Activated CD8-positive, alpha-beta memory T cell treated with anti-CD3 and anti-CD28 coated beads for 36 hours (primary cell): ENCODE data around the gene GRIFIN. TPM values are rescaled to one million over a fixed set of nuclear protein-coding genes. Genes with fewer than 3 reads are reported as not detected.

Source experiments
- CTCF ChIA-PET: fragments of 350-600 bp; sonication (Branson Sonifier 250); formaldehyde crosslinking; loops from one replicate; lab custom pipeline; 2021; ENCODE audit warnings: antibody characterized with exemption; lab: Charles Lee
- POLR2A ChIA-PET: fragments of 350-600 bp; sonication (Branson Sonifier 250); formaldehyde crosslinking; loops from one replicate; lab custom pipeline; 2021; ENCODE audit warnings: antibody characterized with exemption; lab: Charles Lee
- total RNA-seq, 2 experiments: library from RNA; stranded (reverse); gene quantifications; one replicate each; pipeline ENCODE4 v1.2.3, GENCODE V29; 2021

GRIFIN gene
- total RNA-seq, 2 experiments from 2014 or later: not detected

DNA sequence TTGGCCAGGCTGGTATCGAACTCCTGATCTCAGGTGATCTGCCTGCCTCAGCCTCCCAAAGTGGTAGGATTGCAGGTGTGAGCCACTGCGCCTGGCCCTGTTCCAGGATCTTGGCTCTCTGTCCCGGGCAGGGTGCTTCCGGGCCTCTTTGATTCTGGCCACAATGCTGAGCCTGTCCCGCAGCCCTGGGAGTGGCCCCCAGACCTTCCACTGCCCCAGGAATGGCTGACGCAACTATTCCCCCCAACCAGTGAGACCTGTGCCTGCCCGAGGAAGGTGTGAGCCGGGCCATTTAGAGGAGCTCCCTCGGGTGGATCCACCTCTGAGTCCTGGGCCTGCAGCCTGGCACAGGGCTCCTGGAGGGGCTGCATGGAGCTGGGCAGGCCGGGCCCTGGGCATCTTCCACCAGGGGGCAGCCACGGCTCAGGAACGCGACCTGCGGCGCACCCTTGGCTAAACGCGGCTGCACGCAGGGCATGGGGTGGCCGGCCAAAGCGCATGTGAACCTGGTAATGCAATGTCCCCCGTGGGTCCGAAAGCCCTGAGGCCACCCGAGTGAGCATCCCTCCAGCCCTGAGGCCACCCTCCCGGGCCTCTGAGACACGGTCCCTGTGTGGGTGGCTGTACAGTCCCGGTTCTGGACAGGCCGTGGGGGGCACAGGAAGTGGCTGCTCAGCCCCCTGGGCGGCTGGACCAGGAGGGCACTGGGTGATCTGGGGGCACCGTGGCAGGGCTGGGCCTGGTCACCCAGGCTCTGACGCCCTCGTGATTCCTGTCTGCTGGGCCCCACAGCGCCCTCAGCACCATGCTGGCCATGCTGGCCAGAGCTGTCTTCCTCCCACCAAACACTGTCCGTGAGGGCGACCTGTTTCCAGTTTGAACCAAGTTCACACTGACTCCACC, 24.8 kb downstream of the GRIFIN start:
- ChIA-PET CTCF (interaction anchor here (0.6 to 5.4 kb wide), 22 partner anchors 9 to 258 kb away, joined by 3 to 72 read pairs (median 4); no protein-coding TSS in a partner anchor), POLR2A (interaction anchor here (0.6 kb wide), 2 partner anchors 103 to 329 kb away, joined by 3 to 5 read pairs; no protein-coding TSS in a partner anchor)

DNA sequence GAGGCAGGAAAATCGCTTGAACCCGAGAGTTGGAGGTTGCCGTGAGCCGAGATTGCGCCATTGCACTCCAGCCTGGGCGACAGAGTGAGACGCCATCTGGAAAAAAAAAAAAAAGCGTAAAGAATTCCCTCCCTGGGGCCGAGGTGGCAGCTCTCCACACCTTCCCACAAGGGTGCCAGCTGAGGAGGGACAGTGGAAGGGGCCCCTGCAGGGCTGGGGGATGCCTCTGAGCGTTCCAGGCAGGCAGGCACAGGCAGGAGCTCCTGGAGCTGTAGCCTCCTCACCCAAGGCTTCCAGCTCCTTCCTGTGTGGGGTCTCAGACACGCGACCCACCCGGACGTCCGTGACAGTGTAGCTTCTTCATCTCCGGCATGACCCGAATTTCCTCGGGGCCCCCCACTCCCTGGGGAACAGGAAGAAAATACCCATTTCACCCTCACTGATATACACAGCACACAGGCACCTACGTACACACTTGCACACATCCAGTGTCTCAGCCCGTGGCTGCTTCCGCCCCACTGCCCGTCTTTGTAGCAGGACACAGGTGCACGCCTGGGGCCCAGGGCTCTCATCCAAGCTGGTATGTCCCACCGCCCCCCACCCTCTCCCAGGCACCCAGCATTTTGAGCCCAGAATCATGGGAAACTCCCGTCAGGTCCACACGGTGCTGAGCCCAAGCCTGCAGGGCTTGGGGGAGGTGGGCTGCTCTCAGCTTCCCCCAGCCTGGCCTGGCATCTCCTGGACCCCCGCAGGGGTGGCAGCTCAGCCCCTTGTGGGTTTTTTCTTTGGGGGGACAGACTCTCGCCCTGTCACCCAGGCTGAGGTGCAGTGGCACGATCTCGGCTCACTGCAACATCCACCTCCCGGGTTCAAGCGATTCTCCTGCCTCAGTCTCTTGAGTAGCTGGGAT, 25.7 kb downstream of the GRIFIN start:
- POLR2A ChIA-PET: interaction anchor here (0.6 to 0.7 kb wide), 3 partner anchors 102 to 380 kb away, joined by 3 to 5 read pairs (median 3); no protein-coding TSS in a partner anchor
- CTCF ChIA-PET: interaction anchor here (0.7 to 5.4 kb wide), 16 partner anchors 10 to 259 kb away, joined by 3 to 72 read pairs (median 4); no protein-coding TSS in a partner anchor

DNA sequence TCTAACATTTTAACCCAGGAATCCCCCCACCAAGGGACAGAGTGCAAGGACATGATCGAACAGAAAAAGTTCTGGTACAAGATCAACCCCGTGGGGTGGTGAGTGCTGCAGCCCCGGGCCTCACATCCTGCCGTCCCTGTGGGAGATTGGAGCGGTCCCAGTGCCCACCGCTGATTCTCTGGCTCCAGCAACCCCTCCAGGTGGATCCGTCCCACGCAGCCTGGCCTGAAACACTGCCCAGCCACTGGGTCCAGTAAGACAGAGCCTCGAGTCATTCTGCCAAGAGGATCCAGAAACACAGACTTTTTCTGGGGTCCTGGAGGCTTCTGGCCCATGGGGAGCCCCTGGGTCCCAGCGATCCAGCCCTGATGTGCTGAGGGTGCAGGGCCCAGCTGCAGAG, 29.5 kb downstream of the GRIFIN start:
- CTCF ChIA-PET: no interaction called here
- POLR2A ChIA-PET: no interaction called here

DNA sequence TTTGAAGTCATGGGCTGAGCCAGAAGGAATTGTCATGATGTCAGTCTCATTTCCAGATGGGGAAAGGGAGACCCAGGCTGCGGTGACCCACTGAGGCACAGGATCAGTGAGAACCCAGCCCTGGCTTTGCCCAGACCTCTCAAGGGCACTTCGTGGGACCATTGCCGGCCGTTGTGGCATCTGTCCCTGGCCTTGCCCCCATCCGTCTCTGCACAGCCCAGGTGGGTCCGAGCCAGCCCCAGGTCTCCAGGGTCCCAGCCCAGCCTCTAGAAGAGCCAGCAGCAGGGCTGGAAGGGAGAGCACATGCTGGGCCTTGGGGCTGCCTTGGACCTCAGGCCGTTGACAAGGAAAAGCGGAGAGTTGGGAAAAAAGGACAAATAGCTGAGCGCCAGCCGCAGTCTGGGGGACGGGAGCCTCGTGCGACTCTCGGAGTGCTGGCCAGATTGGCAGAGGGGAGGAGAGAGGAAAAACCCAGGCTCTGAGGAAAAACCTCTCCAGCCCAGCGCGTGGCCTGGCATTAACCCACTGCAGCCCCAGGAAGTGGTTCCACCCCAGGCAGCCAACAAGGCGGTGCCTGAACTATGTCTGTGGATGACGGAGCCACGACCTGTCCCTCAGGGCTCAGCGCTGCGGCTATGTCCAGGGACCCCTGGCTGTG, 30.2 kb downstream of the GRIFIN start:
- POLR2A ChIA-PET: no interaction called here

DNA sequence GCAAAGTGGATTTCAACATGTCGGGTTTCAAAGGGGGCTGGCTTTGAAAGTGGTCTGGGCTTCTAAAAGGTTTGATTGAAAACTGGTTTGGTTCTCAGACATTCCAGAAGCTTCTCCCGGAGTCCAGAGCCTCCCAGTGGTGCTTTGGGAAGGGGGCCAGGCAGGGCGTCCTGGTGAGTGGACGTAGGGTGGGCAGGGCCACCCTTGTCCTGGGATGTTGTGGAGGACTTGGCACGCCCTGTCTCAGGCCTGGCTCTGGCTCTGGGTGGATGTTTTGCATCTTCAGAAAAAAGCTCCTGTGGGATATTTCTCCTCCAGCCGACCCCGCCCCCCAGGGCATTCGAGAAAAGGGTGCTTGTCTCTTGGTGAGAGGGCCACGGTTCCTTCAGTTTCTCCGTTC, 31.2 kb downstream of the GRIFIN start:
- ChIA-PET POLR2A (no interaction called here), CTCF (no interaction called here)

More for the DNA sequence above, 30.2 kb downstream of the GRIFIN start:
- CTCF ChIA-PET: no interaction called here

DNA sequence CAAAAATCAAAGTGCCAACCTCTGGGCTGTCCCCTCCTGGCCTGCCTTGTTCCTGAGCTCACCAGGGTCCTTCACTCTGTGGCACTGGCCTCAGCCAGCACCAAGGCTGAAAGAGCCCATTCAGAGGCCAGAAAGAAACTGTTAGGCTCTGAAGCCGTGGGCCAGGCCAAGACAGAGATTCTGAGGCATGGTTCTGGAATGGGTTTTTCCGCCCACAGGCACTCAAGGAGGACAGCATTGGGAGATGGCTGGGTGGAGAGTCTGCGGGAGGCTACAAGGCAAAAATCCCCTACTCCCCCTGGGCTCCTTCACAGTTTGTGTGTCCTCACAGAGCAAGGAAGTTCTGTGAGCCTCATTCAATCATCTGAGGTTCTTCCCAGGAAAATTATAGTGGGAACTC, 31.7 kb downstream of the GRIFIN start:
- POLR2A ChIA-PET: no interaction called here
- CTCF ChIA-PET: no interaction called here

DNA sequence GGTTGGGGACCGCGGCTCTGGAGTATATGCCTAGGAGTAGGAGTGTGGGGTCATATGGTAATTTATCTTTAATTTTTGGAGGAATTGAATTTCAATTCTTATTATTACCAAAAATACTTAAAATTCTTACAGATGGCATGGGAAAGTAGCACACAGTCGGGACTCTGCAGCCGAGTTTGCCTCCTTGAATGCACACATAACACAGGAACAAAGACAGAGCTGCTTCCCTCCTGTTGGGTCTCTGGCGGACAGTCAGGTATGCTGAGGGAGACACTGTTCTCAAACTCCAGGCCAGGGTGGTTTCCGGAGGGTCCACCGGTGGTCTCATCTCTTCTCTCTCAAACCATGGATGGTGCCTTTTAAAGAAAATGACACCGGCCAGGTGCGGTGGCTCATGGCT, 32.7 kb downstream of the GRIFIN start:
- ChIA-PET POLR2A (no interaction called here), CTCF (no interaction called here)

DNA sequence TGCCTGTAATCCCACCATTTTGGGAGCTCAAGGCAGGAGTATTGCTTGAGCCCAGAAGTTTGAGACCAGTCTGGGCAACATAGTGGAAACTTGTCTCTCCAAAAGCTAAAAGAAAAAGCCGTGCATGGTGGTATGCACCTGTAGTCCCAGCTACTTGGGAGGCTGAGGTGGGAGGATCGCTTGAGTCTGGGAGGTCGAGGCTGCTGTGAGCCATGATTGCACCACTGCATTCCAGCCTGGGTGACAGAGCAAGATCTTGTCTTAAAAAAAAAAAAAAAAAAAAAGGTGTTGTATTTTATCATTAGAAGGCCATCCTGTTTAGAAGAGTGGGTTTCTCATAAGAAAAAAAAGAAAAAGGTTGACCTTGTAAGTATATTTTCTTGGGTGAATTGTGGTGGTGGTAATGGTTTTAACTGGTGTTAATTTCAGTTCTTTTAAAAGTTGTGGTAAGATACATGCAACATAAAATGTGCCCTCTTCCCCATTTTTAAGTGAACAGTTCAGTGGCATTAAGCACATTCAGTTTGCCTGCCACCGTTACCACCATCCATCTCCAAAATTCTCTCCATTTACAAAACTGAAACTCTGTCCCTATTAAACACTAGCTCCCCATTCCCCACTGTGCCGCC, 34.7 kb downstream of the GRIFIN start:
- CTCF ChIA-PET: interaction anchor here (1.5 to 1.6 kb wide), 2 partner anchors 10 to 11 kb away, joined by 3 read pairs; no protein-coding TSS in a partner anchor
- POLR2A ChIA-PET: no interaction called here

DNA sequence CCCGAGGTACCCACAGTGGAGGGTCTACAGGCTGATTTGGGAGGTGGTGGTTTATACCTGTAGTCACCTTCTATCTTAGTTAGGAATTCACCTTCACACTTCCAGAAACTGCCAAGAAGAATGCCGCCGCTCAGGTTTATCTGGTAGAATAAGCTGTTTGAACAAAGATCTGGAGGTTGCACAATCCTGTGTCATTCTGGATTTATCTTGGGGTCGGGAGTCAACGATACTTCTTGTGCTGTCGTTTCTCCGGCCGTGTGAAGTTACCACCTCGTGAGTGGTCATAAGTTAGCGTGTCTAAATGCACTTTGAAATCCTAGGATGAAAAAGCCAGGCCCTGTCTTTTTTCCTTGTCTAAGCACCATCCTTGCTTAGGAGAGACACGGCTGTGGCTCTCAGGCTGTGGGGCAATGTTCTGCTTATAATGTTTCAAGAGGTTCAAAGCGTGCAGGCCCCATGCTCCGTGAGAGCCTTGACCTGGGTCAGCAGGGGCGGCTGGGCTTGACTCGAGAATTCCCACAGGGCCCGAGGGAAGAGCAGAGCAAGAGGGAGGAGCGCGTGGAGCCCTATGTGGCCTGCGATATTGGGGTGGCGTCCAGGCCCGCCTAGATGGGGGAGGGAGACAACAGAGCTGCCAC, 35.5 kb downstream of the GRIFIN start:
- CTCF ChIA-PET: interaction anchor here (1.3 to 1.6 kb wide), 3 partner anchors 9 to 11 kb away, joined by 3 to 4 read pairs (median 3); no protein-coding TSS in a partner anchor
- POLR2A ChIA-PET: no interaction called here

DNA sequence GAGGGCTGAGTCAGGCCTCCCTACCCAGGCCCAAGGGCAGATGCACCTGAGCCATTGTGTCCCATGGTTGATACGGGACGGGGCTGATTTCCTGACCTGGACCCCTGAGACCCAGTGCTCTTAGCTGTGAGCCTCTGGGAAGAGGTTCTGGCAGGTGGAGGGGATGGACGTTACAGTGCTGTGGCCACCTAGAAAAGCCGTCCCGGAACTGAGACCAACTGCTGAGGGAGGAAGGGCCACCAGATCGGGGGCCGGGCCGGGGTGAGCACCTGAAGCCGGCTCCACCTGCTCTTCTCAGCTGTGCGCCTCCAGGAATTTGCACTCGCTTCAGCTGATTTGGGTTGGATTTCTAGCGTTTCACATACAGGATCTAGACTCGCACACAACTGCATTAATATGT, 37.4 kb downstream of the GRIFIN start:
- ChIA-PET CTCF (interaction anchor here (1.4 to 1.9 kb wide), 2 partner anchors 12 to 30 kb away, joined by 4 read pairs; no protein-coding TSS in a partner anchor), POLR2A (no interaction called here)

DNA sequence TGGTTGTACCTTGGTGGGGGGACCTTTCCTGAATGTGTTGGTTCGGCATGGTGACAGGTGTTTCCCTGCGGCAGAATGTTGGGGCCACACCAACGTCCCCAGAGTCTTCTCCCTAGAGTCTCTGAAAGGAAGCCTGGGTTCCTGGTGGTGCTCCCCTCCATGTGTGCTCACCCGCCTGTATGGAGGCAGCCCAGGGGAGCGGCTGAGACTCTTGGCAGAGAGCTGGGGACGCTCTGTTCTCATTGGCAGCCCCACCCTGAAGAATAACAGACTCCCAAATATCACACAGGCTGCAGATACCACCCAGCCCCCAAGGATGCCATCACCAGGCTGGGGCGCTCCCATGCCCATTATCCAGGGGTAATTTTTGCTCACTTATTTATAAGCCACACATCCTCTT, 38.0 kb downstream of the GRIFIN start:
- CTCF ChIA-PET: interaction anchor here (1.4 to 1.9 kb wide), 2 partner anchors 13 to 30 kb away, joined by 4 read pairs; no protein-coding TSS in a partner anchor
- POLR2A ChIA-PET: no interaction called here

DNA sequence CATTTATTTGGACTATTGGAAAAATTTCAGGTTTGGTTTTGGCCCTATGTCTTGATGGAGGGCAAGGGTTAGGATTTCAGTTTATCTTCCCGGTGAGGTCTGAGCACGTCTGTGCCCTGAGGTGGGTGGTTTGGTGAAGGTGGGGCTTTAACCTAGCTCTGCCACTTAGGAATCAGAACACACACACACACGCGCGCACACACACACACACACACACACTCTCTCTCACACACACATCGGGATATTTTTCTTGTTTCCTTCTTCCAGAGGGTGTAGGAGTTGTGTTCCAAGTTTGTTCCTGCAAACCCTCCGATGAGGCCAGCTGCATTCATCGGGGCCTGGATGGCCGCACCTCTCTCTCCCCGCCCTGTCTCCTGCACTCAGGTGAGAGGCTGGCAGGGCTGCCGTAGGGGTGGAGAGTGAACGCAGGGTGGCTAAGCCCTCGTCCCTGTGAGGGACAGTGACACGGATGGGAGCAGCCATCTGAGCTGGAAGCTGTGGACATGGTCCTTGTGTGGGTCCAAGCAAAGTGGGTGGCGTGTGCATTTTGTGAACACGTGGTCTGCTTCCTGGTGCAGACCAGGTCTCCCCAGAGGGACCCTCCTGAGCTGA, 38.6 kb downstream of the GRIFIN start:
- ChIA-PET CTCF (interaction anchor here (1.9 kb wide), 1 partner anchor 31 kb away, joined by 4 read pairs; no protein-coding TSS in a partner anchor), POLR2A (no interaction called here)

DNA sequence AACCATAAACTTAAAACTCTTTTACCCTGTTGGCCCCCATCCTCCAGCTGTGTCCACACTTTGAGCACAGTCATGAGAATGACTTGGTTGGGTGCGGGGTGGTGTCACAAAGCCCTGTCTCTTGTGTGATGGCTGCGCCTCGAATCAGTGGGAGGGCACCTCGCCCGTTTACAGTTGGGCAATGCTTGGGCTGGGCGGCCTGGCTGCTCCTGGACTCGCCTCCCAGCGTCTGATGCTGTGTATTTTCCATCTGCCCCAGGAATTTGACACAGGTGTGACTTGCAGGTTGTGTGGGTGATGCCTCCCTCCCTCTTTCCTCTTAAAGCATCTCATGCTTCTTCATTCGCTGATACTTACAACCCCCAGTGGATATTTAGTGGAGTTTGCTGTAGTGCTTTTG, 39.1 kb downstream of the GRIFIN start:
- CTCF ChIA-PET: no interaction called here
- POLR2A ChIA-PET: no interaction called here

DNA sequence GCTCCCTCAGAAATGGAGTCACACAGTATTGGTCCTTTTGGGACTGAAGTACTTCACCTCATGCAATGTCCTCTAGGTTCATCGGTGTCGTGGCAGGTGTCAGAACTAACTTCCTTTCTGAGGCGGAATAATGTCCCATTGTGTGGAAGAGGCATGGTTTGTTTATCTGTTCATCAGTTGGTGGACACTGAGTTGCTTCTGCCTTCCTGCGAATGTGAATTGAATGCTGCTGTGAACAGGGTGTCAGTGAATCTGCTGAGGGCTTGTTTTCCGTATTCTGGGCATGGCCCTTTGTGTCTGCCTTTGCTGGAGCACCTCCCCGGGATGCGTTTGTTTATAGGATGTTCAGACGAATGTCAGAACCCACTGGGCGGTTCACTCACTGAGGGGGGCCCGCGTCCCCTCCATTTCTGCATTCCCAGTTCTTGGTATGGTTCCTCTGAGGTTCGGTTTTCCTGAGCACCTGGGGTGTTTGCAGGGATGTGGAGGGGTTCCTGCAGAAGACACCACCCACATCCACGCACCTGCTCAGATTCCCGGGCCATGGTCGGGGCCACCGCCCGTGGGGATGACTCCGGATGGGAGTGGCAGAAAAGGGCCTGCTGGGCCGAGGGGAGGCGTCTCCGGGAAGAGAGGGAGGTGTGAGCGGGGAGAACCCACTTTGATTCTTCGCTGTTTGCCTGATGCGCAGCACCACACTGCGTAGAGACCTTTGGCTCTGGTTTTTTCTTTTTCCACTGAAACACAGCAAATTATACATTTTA, 39.7 kb downstream of the GRIFIN start:
- POLR2A ChIA-PET: no interaction called here
- CTCF ChIA-PET: no interaction called here

DNA sequence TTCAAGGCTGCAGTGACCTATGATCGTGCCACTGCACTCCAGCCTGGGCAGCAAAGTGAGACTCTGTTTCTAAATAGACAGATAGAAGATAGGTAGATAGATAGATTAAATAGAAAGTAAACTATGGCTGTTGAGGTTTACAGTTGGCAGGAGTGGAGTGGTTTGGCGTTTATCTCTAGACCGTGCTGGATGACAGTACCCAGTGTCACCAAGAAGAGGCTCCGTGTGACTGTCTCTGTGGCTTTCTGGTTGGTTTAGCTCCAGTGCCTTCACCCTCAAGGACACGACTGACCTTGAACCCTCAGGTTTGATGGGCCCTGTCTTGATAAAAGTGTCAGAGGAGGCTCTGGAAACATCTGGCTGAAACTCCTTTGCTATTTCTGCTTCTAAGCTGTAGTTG, 41.1 kb downstream of the GRIFIN start:
- POLR2A ChIA-PET: interaction anchor here (0.7 kb wide), 1 partner anchor 427 kb away, joined by 3 read pairs; no protein-coding TSS in a partner anchor
- CTCF ChIA-PET: no interaction called here

DNA sequence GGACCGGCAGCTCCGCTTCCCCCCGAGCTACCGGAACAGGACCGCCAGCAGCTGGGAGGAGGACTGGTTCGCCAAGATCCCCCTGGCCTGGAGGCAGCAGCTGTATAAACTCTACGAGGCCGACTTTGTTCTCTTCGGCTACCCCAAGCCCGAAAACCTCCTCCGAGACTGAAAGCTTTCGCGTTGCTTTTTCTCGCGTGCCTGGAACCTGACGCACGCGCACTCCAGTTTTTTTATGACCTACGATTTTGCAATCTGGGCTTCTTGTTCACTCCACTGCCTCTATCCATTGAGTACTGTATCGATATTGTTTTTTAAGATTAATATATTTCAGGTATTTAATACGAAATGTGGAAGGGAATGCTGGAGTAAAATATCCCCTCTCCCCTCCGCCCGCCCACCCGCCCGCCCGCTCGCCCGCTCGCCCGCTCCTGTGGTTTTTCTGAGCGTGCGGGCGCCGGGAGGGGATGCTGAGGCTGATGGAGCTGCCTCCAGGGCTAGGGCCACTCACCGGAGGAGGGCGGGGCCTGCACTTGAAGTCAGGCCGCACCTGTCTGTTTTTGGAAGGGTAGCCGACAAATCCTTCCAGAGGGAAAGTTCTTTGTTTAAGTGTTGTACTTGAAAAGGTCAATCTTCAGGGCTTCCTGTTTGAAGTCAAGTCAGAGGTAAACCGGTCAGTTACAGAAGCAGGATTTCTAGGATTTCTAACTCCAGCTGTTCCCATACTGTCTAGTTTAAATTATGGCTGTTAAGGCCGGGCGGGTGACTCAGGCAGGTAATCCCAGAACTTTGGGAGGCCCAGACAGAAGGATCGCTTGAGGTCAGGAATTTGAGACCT, 42.3 kb downstream of the GRIFIN start:
- POLR2A ChIA-PET: no interaction called here

More for the DNA sequence above, 42.3 kb downstream of the GRIFIN start:
- CTCF ChIA-PET: interaction anchor here (0.6 to 1.0 kb wide), 3 partner anchors 35 to 86 kb away, joined by 3 to 4 read pairs (median 4); no protein-coding TSS in a partner anchor
